Measurements from ENCODE around the gene BIRC7. TPM values are rescaled to one million over a fixed set of nuclear protein-coding genes. Genes with fewer than 3 reads are reported as not detected.

The BIRC7 gene
- total and polyA plus RNA-seq, 8 donors: 0.09 TPM; not detected in 7

DNA sequence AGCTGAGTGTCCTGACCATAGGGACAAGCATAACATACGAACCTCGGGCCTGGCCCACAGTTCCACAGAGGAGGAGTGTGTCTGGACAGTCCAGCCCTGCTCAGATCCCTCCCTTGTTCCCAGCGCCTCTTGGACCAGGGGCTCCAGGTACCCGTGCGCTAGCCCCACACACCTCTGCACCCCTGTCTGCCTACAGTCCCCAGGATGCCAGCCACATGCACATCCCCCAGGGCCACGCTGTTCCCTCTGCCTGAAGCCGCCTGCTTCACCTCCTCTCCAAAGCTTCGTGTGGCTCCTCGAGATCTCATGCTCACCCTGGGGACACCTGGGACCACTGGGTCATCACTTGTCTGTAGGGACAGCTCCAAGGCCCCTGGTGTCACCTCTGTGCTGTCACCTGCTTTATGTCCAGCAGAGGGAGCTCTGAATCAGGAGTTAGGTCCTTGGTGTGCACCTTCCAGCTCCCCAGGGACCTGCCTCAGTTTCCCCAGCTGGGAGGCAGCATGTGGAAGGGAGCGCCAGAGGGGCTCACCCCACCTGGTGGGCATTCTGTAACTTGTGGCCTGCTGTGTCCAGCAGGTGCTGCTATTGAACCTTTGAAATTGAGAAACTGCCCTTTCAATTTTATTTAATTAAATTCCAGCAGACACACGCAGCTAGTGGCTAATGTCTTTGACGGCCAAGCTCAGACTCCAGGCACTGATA is 12.4 kb upstream of the BIRC7 start:
- ATAC-seq (peak; percentile 36 to 75 (median 61)), DNase-seq (peak in 3 of 6 donors; percentile 44 to 52 (median 49)), FAIRE-seq (no peak)
- no peaks in the 10 kb centered on the region for H3K36me3 ChIP-seq
- no peaks in the 10 kb centered on the region for H3K4me1 ChIP-seq
- no peaks in the 10 kb centered on the region for H3K27me3 ChIP-seq
- H3K4me3 ChIP-seq: no peak overlapping the region
- no peaks in the 10 kb centered on the region for H3K9me3 ChIP-seq
- H3K27ac ChIP-seq: no peak overlapping the region
- TF ChIP-seq, protein P1, sequence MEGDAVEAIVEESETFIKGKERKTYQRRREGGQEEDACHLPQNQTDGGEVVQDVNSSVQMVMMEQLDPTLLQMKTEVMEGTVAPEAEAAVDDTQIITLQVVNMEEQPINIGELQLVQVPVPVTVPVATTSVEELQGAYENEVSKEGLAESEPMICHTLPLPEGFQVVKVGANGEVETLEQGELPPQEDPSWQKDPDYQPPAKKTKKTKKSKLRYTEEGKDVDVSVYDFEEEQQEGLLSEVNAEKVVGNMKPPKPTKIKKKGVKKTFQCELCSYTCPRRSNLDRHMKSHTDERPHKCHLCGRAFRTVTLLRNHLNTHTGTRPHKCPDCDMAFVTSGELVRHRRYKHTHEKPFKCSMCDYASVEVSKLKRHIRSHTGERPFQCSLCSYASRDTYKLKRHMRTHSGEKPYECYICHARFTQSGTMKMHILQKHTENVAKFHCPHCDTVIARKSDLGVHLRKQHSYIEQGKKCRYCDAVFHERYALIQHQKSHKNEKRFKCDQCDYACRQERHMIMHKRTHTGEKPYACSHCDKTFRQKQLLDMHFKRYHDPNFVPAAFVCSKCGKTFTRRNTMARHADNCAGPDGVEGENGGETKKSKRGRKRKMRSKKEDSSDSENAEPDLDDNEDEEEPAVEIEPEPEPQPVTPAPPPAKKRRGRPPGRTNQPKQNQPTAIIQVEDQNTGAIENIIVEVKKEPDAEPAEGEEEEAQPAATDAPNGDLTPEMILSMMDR (IDR thresholded peaks at IDR 0.05): peak; percentile 37 to 77 (median 59)
- 31 to 42% methylated on average over 12 of the region's 12 CpGs for WGBS, 2 donors
- intact Hi-C loops (cut with DNase I): no loop called here

DNA sequence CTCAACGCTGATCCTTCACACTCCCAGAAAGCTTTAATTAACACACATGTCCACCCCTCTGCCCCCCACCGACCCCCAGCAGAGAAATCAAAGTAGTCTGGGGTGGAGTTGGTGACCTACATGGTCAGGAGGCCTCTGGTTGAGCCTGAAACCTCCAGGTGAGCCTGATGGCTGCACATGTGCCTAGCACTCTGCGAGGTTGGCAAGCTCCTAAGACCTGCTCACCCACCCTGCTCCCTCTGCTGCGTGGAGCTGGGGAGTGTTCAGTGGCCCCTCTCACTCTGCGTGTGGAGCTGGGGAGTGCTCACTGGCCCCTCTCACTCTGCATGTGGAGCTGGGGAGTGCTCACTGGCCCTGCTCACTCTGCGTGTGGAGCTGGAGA is 11.9 kb upstream of the BIRC7 start:
- 67 to 69% methylated on average over 6 of the region's 6 CpGs for WGBS, 2 donors
- ATAC-seq (no peak), FAIRE-seq (no peak), DNase-seq (no peak)
- no peaks in the 10 kb centered on the region for H3K9me3 ChIP-seq
- no peaks in the 10 kb centered on the region for H3K36me3 ChIP-seq
- H3K4me3 ChIP-seq: no peak overlapping the region
- H3K4me1 ChIP-seq: no peaks in the 10 kb centered on the region
- H3K27ac ChIP-seq: no peak overlapping the region
- TF ChIP-seq, protein P1 (IDR thresholded peaks at IDR 0.05): no peak
- intact Hi-C loops (cut with DNase I): no loop called here
- no peaks in the 10 kb centered on the region for H3K27me3 ChIP-seq

DNA sequence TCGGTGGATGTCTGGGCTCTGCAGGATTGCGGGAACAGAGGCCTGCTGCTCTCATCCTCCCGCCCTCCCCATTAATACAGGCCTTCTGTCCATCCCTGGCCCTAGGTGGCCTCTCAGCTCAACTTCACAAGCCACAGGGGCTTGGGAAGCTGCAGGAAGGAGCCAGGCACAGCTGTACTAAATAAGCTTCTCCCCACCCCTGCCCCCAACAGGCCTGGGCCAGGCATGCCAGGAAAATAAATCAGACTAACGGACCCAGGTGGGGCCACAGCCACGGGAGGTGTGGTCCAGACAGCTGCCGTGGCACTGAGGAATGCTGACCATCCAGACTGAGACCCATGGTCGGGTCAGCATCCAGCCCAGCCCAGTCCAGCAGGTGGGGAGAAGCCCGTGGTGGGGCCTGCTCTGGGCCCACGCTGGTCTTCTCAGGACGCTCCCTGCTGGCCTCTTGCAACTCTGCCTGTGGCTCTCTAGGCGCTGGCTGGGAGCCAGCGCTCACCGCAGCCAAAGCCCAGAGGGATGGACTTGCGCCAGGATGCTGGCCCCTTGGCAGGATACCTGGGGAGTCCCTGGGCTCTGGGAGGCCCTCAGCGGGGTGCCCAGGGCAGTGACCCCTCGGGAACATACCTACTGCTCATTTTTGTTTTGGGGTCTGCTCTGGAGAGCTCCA is 11.2 kb upstream of the BIRC7 start:
- no peaks in the 10 kb centered on the region for H3K4me1 ChIP-seq
- intact Hi-C loops (cut with DNase I): no loop called here
- no peak overlapping the region for H3K4me3 ChIP-seq
- WGBS, 2 donors: 19 to 20% methylated on average over 16 of the region's 16 CpGs
- DNase-seq (peak in 5 of 6 donors; percentile 41 to 87 (median 70)), ATAC-seq (peak; percentile 71 to 82 (median 76)), FAIRE-seq (no peak)
- no peaks in the 10 kb centered on the region for H3K9me3 ChIP-seq
- H3K27ac ChIP-seq: no peak overlapping the region
- TF ChIP-seq, protein P1 (IDR thresholded peaks at IDR 0.05): no peak
- H3K36me3 ChIP-seq: no peaks in the 10 kb centered on the region
- H3K27me3 ChIP-seq: no peaks in the 10 kb centered on the region

DNA sequence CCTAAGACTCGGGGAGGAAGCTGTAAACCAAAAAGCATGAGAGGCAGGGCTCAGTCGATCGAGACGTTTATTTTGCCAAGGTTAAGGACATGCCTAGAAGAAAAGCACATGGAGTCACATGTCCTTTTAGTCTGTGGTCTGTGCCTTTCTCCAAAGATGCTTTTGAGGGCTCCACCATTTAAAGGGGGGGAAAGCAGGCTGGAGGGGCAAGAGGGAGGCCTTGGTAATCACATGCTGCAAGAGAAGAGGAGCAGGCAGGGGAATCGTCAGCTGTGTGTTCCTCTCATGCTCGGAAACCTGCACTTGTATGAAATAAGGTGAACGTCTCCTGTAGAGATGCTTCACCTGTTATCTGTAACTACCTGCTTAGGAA is 10.6 kb upstream of the BIRC7 start:
- WGBS, 2 donors: 28% methylated on average over 7 of the region's 7 CpGs
- no peak for DNase-seq
- ATAC-seq: no peak
- Histone ChIP-seq H3K36me3 (no peaks in the 10 kb centered on the region), H3K27me3 (no peaks in the 10 kb centered on the region), H3K4me3 (no peak overlapping the region), H3K9me3 (no peaks in the 10 kb centered on the region), H3K4me1 (no peaks in the 10 kb centered on the region), H3K27ac (no peak overlapping the region)
- no peak for FAIRE-seq
- TF ChIP-seq, protein P1 (IDR thresholded peaks at IDR 0.05): no peak
- intact Hi-C loops (cut with DNase I): no loop called here

Data from pancreas (tissue), 10 donors.